OCI-LY1 (cell line): ENCODE data around the gene DNAJC5G.

Experiments
- EZH2 ChIP-seq: fragments of 200-600 bp; sonication (generic), shearing (Covaris generic); IDR thresholded peaks from 2 replicates; pipeline ENCODE4 v1.8.0; 2017; ENCODE audit warnings: borderline replicate concordance, mixed run types, mild to moderate bottlenecking, antibody characterized with exemption, low read length, moderate library complexity, mixed read lengths
- TF ChIP-seq, protein P1 (sequence below): fragments of 200-600 bp; sonication (generic), shearing (Covaris generic); IDR thresholded peaks from 2 replicates; pipeline ENCODE4 v1.5.1; 2017; ENCODE audit warnings: mild to moderate bottlenecking, antibody characterized with exemption, low read length, moderate library complexity, mixed read lengths

DNA sequence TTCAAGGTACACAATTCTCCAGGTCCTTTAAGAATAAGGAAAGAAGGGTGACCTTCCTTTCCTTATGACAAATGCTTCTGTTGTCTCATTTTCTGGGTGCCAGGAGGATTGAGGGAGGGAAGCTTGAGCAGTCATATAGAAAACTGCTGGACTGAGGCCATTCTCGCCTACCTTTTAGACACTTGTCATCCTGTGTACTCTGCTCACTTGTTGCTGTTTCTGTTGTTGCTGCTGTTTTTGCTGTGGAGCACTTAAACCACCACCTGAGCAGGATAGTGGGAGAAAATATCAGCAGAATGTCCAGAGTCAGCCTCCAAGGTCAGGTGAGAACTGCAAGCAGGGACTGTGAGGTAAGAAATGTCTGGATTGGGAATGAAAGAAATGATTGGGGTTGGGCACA, 2.8 kb downstream of the DNAJC5G start:
- TF ChIP-seq, protein P1, sequence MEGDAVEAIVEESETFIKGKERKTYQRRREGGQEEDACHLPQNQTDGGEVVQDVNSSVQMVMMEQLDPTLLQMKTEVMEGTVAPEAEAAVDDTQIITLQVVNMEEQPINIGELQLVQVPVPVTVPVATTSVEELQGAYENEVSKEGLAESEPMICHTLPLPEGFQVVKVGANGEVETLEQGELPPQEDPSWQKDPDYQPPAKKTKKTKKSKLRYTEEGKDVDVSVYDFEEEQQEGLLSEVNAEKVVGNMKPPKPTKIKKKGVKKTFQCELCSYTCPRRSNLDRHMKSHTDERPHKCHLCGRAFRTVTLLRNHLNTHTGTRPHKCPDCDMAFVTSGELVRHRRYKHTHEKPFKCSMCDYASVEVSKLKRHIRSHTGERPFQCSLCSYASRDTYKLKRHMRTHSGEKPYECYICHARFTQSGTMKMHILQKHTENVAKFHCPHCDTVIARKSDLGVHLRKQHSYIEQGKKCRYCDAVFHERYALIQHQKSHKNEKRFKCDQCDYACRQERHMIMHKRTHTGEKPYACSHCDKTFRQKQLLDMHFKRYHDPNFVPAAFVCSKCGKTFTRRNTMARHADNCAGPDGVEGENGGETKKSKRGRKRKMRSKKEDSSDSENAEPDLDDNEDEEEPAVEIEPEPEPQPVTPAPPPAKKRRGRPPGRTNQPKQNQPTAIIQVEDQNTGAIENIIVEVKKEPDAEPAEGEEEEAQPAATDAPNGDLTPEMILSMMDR: no peak
- TF ChIP-seq EZH2: no peak
